Coronary artery (tissue), 2 donors: Measurements from ENCODE around the gene MRPS23.

Experiments used
- DNase-seq: peaks from one replicate; pipeline ENCODE4 v3.0.0-alpha.2; 2017; ENCODE audit warnings: low spot score
- H3K27ac ChIP-seq, 2 donors: fragments of 200-600 bp; sonication (generic); one replicate each; pipeline ENCODE4 v1.5.1; 2016 to 2019
- H3K4me3 ChIP-seq: fragments of 200-600 bp; sonication (generic); 2 replicates; pipeline ENCODE4 v1.5.1; 2016; ENCODE audit warnings: mild to moderate bottlenecking, moderate library complexity
- TF ChIP-seq, protein P1 (sequence below): fragments of 200-600 bp; sonication (generic); IDR thresholded peaks from one replicate; pipeline ENCODE4 v1.5.1; 2019; ENCODE audit warnings: antibody characterized with exemption

MRPS23 gene

GRCh38 chr17:57849874-57850754 lies at the start of gene MRPS23:
Gene MRPS23 (minus strand): TSS chr17:57850044. CDS start chr17:57850010, 34 bp downstream.
- Histone ChIP-seq H3K4me3 (peak within 1 kb of the TSS; percentile 92), H3K27ac (peak within 1 kb of the TSS; percentile 79 to 92)
- peak; percentile 98 for DNase-seq
- TF ChIP-seq, protein P1, sequence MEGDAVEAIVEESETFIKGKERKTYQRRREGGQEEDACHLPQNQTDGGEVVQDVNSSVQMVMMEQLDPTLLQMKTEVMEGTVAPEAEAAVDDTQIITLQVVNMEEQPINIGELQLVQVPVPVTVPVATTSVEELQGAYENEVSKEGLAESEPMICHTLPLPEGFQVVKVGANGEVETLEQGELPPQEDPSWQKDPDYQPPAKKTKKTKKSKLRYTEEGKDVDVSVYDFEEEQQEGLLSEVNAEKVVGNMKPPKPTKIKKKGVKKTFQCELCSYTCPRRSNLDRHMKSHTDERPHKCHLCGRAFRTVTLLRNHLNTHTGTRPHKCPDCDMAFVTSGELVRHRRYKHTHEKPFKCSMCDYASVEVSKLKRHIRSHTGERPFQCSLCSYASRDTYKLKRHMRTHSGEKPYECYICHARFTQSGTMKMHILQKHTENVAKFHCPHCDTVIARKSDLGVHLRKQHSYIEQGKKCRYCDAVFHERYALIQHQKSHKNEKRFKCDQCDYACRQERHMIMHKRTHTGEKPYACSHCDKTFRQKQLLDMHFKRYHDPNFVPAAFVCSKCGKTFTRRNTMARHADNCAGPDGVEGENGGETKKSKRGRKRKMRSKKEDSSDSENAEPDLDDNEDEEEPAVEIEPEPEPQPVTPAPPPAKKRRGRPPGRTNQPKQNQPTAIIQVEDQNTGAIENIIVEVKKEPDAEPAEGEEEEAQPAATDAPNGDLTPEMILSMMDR: no peak

DNA sequence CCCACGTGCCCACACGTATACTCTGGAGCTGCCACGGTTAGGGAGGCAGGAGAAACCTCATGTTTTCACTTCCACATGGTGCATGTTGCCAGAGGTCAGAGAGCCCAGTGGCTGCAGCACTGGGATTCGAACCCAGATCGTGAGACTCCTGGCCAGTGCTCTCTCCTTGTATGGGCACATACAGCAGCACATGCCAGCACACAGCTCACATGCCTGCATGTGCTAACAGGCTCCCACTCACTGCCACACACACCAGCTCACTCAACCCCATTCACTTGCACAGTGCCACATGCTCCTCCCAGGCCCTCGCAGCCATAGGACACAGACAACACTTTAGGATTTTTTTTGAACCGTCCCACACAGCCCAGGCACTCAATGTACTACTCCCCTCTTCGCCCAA lies 49.5 kb upstream of the MRPS23 start:
- DNase-seq: no peak
- Histone ChIP-seq H3K27ac (peak overlapping the region; percentile 79 to 95), H3K4me3 (peak overlapping the region; percentile 23)
- TF ChIP-seq, protein P1: no peak

DNA sequence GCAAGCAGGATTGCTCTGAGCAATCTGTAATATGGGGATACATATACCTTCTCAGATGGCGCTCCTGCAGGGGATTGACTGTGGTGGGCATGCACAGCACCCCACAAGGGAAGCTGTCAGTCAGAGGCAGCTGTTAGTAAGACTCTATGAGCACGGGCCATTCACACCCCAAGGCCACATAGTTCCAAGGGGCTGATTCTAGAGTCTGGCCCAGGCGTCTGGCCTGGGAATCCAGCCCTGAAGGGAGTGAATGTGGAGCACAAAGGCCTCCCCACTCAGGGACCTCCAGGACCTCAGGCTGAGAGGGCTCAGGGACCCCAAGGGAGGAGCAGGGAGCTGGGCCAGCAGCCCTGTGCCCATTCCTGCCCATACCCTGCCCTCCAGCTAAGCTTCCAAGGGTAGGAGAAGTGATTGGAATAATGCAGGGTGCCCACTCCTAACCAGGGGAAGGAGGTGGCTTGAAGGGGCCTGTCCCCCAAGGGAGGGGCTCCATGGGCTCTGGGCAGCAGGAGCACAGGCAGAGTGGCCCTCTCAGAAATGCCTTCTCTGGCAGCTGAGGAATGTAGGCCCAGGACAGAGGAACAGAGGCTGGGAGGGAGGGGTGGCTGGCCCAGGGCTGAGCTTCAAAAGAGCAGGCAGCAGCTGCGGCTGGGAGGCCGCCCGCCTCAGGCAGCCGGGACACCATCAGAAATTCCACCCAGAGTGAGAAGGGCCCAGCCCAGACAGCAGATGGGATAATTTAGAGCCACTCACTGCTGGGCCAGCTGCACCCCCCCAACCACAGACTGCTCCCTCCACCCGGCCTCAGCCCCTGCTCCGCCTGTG lies 48.9 kb upstream of the MRPS23 start:
- TF ChIP-seq, protein P1: no peak
- Histone ChIP-seq H3K27ac (peak overlapping the region; percentile 79 to 95), H3K4me3 (peak overlapping the region; percentile 23)
- DNase-seq: no peak

GRCh38 chr17:57895382-57896060 lies 45.7 kb upstream of the MRPS23 start:
- TF ChIP-seq, protein P1: no peak
- no peak for DNase-seq
- H3K4me3 ChIP-seq: no peak overlapping the region
- H3K27ac ChIP-seq: peak overlapping the region; percentile 91 to 98

GRCh38 chr17:57894848-57895247 lies 45.0 kb upstream of the MRPS23 start:
- Histone ChIP-seq H3K4me3 (no peak overlapping the region), H3K27ac (peak overlapping the region; percentile 91 to 98)
- TF ChIP-seq, protein P1: no peak
- DNase-seq: no peak

GRCh38 chr17:57892820-57893595 lies 43.2 kb upstream of the MRPS23 start:
- H3K27ac ChIP-seq: peak overlapping the region; percentile 91 to 98
- peak; percentile 99 for DNase-seq
- TF ChIP-seq, protein P1: no peak
- peak overlapping the region; percentile 46 for H3K4me3 ChIP-seq
